Neural cell (in vitro differentiated cells): ENCODE results near the gene CBFA2T2. TPM values are rescaled to one million over a fixed set of nuclear protein-coding genes. Genes with fewer than 3 reads are reported as not detected.

Source experiments
- H2AFZ ChIP-seq: fragments of 200-600, 300-800 bp; sonication (generic), shearing (Covaris generic); 2 replicates; pipeline ENCODE4 v1.6.0; 2014; ENCODE audit warnings: low read depth, mild to moderate bottlenecking, antibody characterized with exemption, low read length, moderate library complexity
- H3F3A ChIP-seq: fragments of 200-600 bp; shearing (Covaris generic); 2 replicates; pipeline ENCODE4 v1.6.1; 2016; ENCODE audit warnings: mild to moderate bottlenecking, moderate library complexity, mixed read lengths, antibody characterized with exemption, low read length; ENCODE audit not compliant: insufficient read depth, poor library complexity, severe bottlenecking
- H3K27ac ChIP-seq: fragments of 200-600, 300-800 bp; sonication (generic), shearing (Covaris generic); 2 replicates; pipeline ENCODE4 v1.5.1; 2014; ENCODE audit warnings: mild to moderate bottlenecking, low read length, moderate library complexity
- H3K27me3 ChIP-seq: fragments of 300-800, 200-600 bp; sonication (generic), shearing (Covaris generic); 2 replicates; pipeline ENCODE4 v1.6.0; 2014; ENCODE audit warnings: mild to moderate bottlenecking, low read depth, low read length, moderate library complexity; ENCODE audit not compliant: insufficient read depth
- H3K36me3 ChIP-seq: fragments of 300-800, 200-600 bp; sonication (generic), shearing (Covaris generic); 2 replicates; pipeline ENCODE4 v1.5.1; 2014; ENCODE audit warnings: mild to moderate bottlenecking, antibody characterized with exemption, low read length, moderate library complexity; ENCODE audit not compliant: insufficient read depth
- H3K4me2 ChIP-seq: fragments of 300-800, 200-600 bp; sonication (generic), shearing (Covaris generic); 2 replicates; pipeline ENCODE4 v1.6.0; 2014; ENCODE audit warnings: mild to moderate bottlenecking, low read length
- H3K4me3 ChIP-seq: fragments of 300-800, 200-600 bp; sonication (generic), shearing (Covaris generic); 2 replicates; pipeline ENCODE4 v1.5.1; 2014; ENCODE audit warnings: mild to moderate bottlenecking, low read length, moderate library complexity
- H3K79me2 ChIP-seq: fragments of 200-600 bp; shearing (Covaris generic); replicated peaks from 2 replicates; pipeline ENCODE4 v1.6.0; 2014; ENCODE audit warnings: mild to moderate bottlenecking, low read length, moderate library complexity; ENCODE audit not compliant: insufficient read depth
- H3K9ac ChIP-seq: fragments of 300-800, 200-600 bp; sonication (generic), shearing (Covaris generic); 2 replicates; pipeline ENCODE4 v1.6.1; 2016; ENCODE audit warnings: mild to moderate bottlenecking, low read length, mixed read lengths
- H3K9me2 ChIP-seq: fragments of 200-600 bp; shearing (Covaris generic); 2 replicates; pipeline ENCODE4 v1.6.1; 2016; ENCODE audit warnings: mild to moderate bottlenecking, low read length, mixed read lengths; ENCODE audit not compliant: insufficient read depth
- H3K9me3 ChIP-seq: fragments of 200-600, 300-800 bp; sonication (generic), shearing (Covaris generic); 2 replicates; pipeline ENCODE4 v1.6.1; 2016; ENCODE audit warnings: mild to moderate bottlenecking, mixed run types, low read length, moderate library complexity, mixed read lengths
- H4K20me1 ChIP-seq: fragments of 200-600 bp; shearing (Covaris generic); 2 replicates; pipeline ENCODE4 v1.6.1; 2016; ENCODE audit warnings: mild to moderate bottlenecking, mixed run types; ENCODE audit not compliant: insufficient read depth
- CTCF ChIP-seq: fragments of 450-650 bp; IDR thresholded peaks from 2 replicates; pipeline ENCODE4 v1.5.1; 2014; ENCODE audit warnings: antibody characterized with exemption, mild to moderate bottlenecking, moderate library complexity; ENCODE audit not compliant: poor library complexity, severe bottlenecking
- EP300 ChIP-seq: fragments of 450-650 bp; conservative IDR thresholded peaks from 2 replicates; pipeline ENCODE4 v1.6.1; 2014; ENCODE audit warnings: antibody characterized with exemption, mild to moderate bottlenecking, moderate library complexity; ENCODE audit not compliant: poor library complexity, severe bottlenecking
- EZH2 ChIP-seq: fragments of 200-600, 300-800 bp; shearing (Covaris generic), sonication (generic); IDR thresholded peaks from 2 replicates; pipeline ENCODE4 v1.6.1; 2014; ENCODE audit warnings: antibody characterized with exemption, low read length, borderline replicate concordance, mild to moderate bottlenecking; ENCODE audit not compliant: insufficient read depth, poor library complexity, severe bottlenecking
- MXI1 ChIP-seq: fragments of 450-650 bp; conservative IDR thresholded peaks from 2 replicates; pipeline ENCODE4 v1.6.1; 2014; ENCODE audit warnings: antibody characterized with exemption, mild to moderate bottlenecking; ENCODE audit not compliant: poor library complexity, severe bottlenecking
- POLR2AphosphoS5 ChIP-seq: IDR thresholded peaks from 2 replicates; pipeline ENCODE4 v1.6.1; 2012
- RAD21 ChIP-seq: fragments of 450-650 bp; conservative IDR thresholded peaks from 2 replicates; pipeline ENCODE4 v1.6.1; 2014; ENCODE audit warnings: antibody characterized with exemption, mild to moderate bottlenecking, moderate library complexity
- REST ChIP-seq: IDR thresholded peaks from 2 replicates; pipeline ENCODE4 v1.6.1; 2012; ENCODE audit warnings: borderline replicate concordance
- SMC3 ChIP-seq: fragments of 450-650 bp; conservative IDR thresholded peaks from 2 replicates; pipeline ENCODE4 v1.6.1; 2014; ENCODE audit warnings: antibody characterized with exemption, mild to moderate bottlenecking, moderate library complexity; ENCODE audit not compliant: poor library complexity
- TAF1 ChIP-seq: IDR thresholded peaks from 2 replicates; pipeline ENCODE4 v1.6.1; 2012; ENCODE audit warnings: low read depth
- polyA plus RNA-seq: library from polyadenylated mRNA; depleted of rRNA; stranded (reverse); fragments of >200 nt; gene quantifications from 2 replicates; pipeline ENCODE4 v1.2.3, GENCODE V29; 2014

The CBFA2T2 gene
- polyA plus RNA-seq, 1 donor from 2014 or later = 15.9 TPM

GRCh38 chr20:33656783-33657703 is 167.1 kb downstream of the CBFA2T2 start:
- Histone ChIP-seq H3K9ac (no peak overlapping the region), H2AFZ (no peak overlapping the region), H3K27ac (no peak overlapping the region)

More at GRCh38 chr20:33656783-33657703, 167.1 kb downstream of the CBFA2T2 start:
- Histone ChIP-seq H3F3A (no peaks in the 10 kb centered on the region), H3K9me3 (no peaks in the 10 kb centered on the region), H4K20me1 (no peaks in the 10 kb centered on the region), H3K79me2 (no peaks in the 10 kb centered on the region), H3K4me2 (no peak overlapping the region), H3K36me3 (no peaks in the 10 kb centered on the region), H3K27me3 (no peaks in the 10 kb centered on the region), H3K9me2 (no peaks in the 10 kb centered on the region), H3K4me3 (no peak overlapping the region)
- TF ChIP-seq EP300 (no peak), TAF1 (no peak), RAD21 (no peak), SMC3 (no peak), POLR2AphosphoS5 (no peak), REST (no peak), MXI1 (no peak), EZH2 (no peak), CTCF (no peak)
